ENCODE results near the gene TATDN3. TPM values are rescaled to one million over a fixed set of nuclear protein-coding genes. Genes with fewer than 3 reads are reported as not detected.
"Not testable (repeated sequence)": the region's sequence is repeated elsewhere in the genome, so short reads cannot be mapped to it uniquely, and the experiment has no call there.

Gene TATDN3
- total and polyA plus RNA-seq, 8 donors: 10.4 to 19.9 (median 15.3) TPM

- Histone ChIP-seq H3K9me3 (no peaks in the 10 kb centered on the region), H3K4me1 (peaks cover 14 to 53% of the 10 kb centered on the region in 2 donors), H3K36me3 (no peaks in the 10 kb centered on the region), H3K27me3 (no peaks in the 10 kb centered on the region), H3K4me3 (no peak overlapping the region), H3K27ac (peak overlapping the region in 1 of 2 donors; percentile 72)
- DNase-seq (no peak), ATAC-seq (no peak)
- intact Hi-C loops (cut with DNase I): no loop called here
- TF ChIP-seq, protein P1, sequence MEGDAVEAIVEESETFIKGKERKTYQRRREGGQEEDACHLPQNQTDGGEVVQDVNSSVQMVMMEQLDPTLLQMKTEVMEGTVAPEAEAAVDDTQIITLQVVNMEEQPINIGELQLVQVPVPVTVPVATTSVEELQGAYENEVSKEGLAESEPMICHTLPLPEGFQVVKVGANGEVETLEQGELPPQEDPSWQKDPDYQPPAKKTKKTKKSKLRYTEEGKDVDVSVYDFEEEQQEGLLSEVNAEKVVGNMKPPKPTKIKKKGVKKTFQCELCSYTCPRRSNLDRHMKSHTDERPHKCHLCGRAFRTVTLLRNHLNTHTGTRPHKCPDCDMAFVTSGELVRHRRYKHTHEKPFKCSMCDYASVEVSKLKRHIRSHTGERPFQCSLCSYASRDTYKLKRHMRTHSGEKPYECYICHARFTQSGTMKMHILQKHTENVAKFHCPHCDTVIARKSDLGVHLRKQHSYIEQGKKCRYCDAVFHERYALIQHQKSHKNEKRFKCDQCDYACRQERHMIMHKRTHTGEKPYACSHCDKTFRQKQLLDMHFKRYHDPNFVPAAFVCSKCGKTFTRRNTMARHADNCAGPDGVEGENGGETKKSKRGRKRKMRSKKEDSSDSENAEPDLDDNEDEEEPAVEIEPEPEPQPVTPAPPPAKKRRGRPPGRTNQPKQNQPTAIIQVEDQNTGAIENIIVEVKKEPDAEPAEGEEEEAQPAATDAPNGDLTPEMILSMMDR (IDR thresholded peaks at IDR 0.05): no peak
These were observed 37.0 kb upstream of the TATDN3 start for GRCh38 chr1:212754680-212755079.

DNA sequence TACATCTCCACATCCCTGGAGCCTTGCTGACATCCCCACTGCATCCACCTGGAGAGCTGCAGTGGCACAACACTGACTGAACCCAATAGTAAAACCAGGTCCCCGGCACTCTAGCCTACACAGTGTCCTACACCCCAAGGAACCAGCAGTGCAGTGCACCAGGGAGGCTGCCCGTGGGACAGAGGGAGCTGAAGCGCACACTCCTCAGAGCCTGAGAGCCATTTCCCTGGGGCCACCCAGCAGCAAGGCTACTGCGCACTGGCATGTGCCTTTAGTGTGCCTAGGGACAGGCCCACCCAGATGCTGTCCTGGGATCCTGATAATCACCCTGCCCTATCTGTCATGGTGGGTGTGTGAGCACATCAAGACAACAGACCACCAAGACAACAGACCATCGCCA lies 32.0 kb upstream of the TATDN3 start:
- Histone ChIP-seq H3K4me3 (no peak overlapping the region), H3K27me3 (no peaks in the 10 kb centered on the region), H3K4me1 (peaks cover 3 to 4% of the 10 kb centered on the region in 2 donors), H3K36me3 (peaks cover 0 to 7% of the 10 kb centered on the region in 2 donors), H3K27ac (no peak overlapping the region), H3K9me3 (no peaks in the 10 kb centered on the region)
- peak in 1 of 4 donors; percentile 62 for DNase-seq
- TF ChIP-seq, protein P1 (IDR thresholded peaks at IDR 0.05): no peak
- peak; percentile 10 for ATAC-seq
- intact Hi-C loops (cut with DNase I): no loop called here

DNA sequence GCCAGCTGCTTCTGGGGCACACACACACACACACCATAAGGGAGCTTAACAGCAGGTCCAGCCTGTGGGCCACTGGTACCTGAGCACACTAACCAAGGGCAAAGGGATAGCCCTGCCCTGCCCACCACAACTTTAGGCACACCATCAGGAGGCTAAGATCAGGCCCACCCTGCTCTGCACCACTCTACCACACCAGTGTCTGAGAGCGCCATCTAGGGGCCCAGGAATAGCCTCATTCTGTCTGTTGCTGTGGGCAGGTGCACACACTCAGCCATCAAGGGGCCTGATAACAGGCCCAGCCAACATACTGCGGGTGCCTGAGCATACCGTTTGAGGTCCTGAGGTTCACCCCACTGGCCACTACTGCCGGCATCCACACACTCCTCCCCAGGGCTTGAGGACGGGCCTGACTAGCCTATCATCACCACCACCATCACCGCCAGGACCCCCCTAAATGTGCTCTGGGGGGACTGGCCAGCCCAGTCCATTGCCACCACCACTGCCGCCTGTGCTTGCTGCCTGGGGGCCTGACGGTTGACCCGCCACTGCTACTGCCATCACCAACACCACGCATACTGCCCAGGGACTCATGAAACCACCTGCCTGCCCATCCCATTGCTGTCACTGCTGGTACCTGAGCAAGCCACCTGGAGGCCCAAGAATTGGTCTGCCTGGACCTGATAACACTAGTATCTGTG lies 31.4 kb upstream of the TATDN3 start:
- intact Hi-C loops (cut with DNase I): no loop called here

DNA sequence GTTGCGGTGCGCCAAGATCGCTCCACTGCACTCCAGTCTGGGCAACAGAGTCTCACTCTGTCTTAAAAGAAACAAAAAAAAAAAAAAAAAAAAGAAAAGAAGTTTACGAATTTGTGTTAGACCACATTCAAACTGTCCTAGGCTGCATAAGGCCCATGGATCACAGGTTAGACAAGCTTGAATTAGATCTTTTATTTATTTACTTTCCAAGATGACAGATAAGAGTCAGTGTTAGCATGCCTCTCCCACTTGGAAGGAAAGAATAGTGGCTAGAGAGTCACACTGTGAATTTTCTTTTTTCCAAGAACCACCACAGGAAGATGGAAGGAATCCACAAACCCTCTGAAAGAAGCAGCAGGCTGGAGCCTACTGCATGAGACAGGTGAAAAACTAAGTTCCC lies 29.5 kb upstream of the TATDN3 start:
- DNase-seq: no peak
- H3K36me3 ChIP-seq: peaks cover 0 to 11% of the 10 kb centered on the region in 2 donors
- H3K4me1 ChIP-seq: no peaks in the 10 kb centered on the region
- intact Hi-C loops (cut with DNase I): no loop called here
- H3K4me3 ChIP-seq: no peak overlapping the region
- TF ChIP-seq, protein P1 (IDR thresholded peaks at IDR 0.05): no peak
- no peaks in the 10 kb centered on the region for H3K27me3 ChIP-seq
- H3K27ac ChIP-seq: no peak overlapping the region
- ATAC-seq: no peak
- H3K9me3 ChIP-seq: peaks cover 0 to 5% of the 10 kb centered on the region in 2 donors

More for the DNA sequence above, 31.4 kb upstream of the TATDN3 start:
- DNase-seq: peak in 1 of 4 donors; percentile 34
- TF ChIP-seq, protein P1 (IDR thresholded peaks at IDR 0.05): peak in 1 of 2 donors; percentile 9
- Histone ChIP-seq H3K9me3 (no peaks in the 10 kb centered on the region), H3K4me3 (no peak overlapping the region), H3K36me3 (peaks cover 0 to 7% of the 10 kb centered on the region in 2 donors), H3K4me1 (no peaks in the 10 kb centered on the region), H3K27me3 (no peaks in the 10 kb centered on the region), H3K27ac (no peak overlapping the region)
- peak; percentile 69 for ATAC-seq

DNA sequence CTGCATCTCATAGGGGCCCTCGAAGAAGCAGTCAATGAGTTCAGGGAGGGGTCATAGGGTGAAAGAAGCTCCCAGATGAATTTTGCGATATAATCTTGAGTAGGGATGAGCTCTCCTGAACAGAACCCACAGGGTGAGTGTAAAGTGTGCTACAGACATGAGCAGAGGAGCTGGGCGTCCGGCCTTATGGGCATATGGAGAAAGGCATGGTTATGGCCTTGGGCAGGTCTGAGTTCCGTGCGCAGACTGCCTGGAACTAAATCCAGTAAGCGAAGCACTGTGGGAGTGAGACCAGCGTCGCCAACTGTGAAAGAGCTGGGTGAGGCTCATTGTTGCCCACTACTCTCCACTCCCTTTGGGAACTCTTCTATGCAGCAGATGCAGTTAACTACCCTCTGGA lies 28.9 kb upstream of the TATDN3 start:
- TF ChIP-seq, protein P1 (IDR thresholded peaks at IDR 0.05): no peak
- DNase-seq: peak in 1 of 4 donors; percentile 55
- H3K9me3 ChIP-seq: peaks cover 0 to 11% of the 10 kb centered on the region in 2 donors
- ATAC-seq: no peak
- no peak overlapping the region for H3K4me3 ChIP-seq
- no peaks in the 10 kb centered on the region for H3K27me3 ChIP-seq
- peaks cover 0 to 11% of the 10 kb centered on the region in 2 donors for H3K36me3 ChIP-seq
- H3K4me1 ChIP-seq: no peaks in the 10 kb centered on the region
- no peak overlapping the region for H3K27ac ChIP-seq
- intact Hi-C loops (cut with DNase I): no loop called here

DNA sequence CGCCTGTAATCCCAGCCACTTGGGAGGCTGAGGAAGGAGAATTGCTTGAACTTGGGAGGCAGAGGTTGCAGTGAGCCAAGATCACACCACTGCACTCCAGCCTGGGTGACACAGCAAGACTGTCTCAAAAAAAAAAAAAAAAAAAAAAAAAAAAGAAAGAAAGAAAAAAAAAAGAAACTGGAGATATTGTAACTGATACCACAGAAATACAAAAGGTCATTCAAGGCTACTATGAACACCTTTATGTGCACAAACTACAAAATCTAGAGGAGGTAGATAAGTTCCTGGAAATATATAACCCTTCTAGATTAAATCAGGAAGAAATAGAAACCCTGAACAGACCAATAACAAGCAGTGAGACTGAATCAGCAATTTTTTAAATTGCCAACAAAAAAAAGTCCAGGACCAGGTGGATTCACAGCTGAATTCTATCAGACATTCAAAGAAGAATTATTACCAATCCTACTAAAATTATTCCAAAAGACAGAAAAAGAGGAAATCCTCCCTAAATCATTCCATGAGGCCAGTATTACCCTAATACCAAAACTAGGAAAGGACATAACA lies 26.9 kb upstream of the TATDN3 start:
- ATAC-seq; H3K27me3 ChIP-seq; H3K27ac ChIP-seq; intact Hi-C loops (cut with DNase I); H3K4me1 ChIP-seq; H3K4me3 ChIP-seq; DNase-seq: not testable (repeated sequence)
- Histone ChIP-seq H3K36me3 (peaks cover 0 to 16% of the 10 kb centered on the region in 2 donors), H3K9me3 (peaks cover 0 to 29% of the 10 kb centered on the region in 2 donors)

- H3K27ac ChIP-seq; H3K4me3 ChIP-seq; H3K27me3 ChIP-seq; DNase-seq; intact Hi-C loops (cut with DNase I); H3K4me1 ChIP-seq; ATAC-seq: not testable (repeated sequence)
- H3K9me3 ChIP-seq: peaks cover 0 to 39% of the 10 kb centered on the region in 2 donors
- peaks cover 0 to 17% of the 10 kb centered on the region in 2 donors for H3K36me3 ChIP-seq
These were observed 24.9 kb upstream of the TATDN3 start for GRCh38 chr1:212766825-212767224.

All from left lung (tissue), 10 donors.